HEK293 (cell line): ENCODE measurements around the gene CACNB3.
A peak's percentile ranks its signal among the peaks of the same experiment; 100 is the strongest.

Source experiments
- CTCF ChIA-PET: fragments of 350-600 bp; formaldehyde crosslinking; extraction: SDS; loops from one replicate; lab custom pipeline; 2021; ENCODE audit warnings: antibody characterized with exemption; lab: Yijun Ruan, JAX
- POLR2A ChIA-PET: fragments of 300-600 bp; formaldehyde crosslinking; extraction: SDS; loops from one replicate; lab custom pipeline; 2020; ENCODE audit warnings: antibody characterized with exemption, inconsistent platforms; lab: Yijun Ruan, JAX
- H3K27ac ChIP-seq: fragments of 200-500 bp; sonication (Bioruptor generic); 2 replicates; pipeline ENCODE4 v1.5.1; 2014; ENCODE audit warnings: low read depth, low read length, control low read depth, inconsistent platforms; ENCODE audit errors: extremely low read depth
- H3K36me3 ChIP-seq, 2 experiments: fragments of 200-500 bp in 1 of 2; sonication (Bioruptor generic) in 1 of 2; 1 replicate in 1 of 2; 2 replicates in 1 of 2; pipeline ENCODE4 v1.5.1; 2014 to 2017; ENCODE audit warnings: inconsistent platforms in 2 of 2, low read length in 2 of 2; ENCODE audit not compliant: control insufficient read depth in 2 of 2, insufficient read depth in 1 of 2
- H3K4me1 ChIP-seq: fragments of 200-500 bp; sonication (Bioruptor generic); 2 replicates; pipeline ENCODE4 v1.5.1; 2014; ENCODE audit warnings: mild to moderate bottlenecking, low read length, inconsistent platforms; ENCODE audit not compliant: control insufficient read depth, insufficient read depth
- H3K4me3 ChIP-seq: 2 replicates; pipeline ENCODE4 v1.5.1; 2011; ENCODE audit warnings: low read depth, mild to moderate bottlenecking, control low read depth, low read length, moderate library complexity
- H3K9me3 ChIP-seq: fragments of 200-500 bp; sonication (Bioruptor generic); 2 replicates; pipeline ENCODE4 v1.5.1; 2014; ENCODE audit warnings: low read depth, low read length, inconsistent platforms; ENCODE audit not compliant: control insufficient read depth, insufficient read depth
- ATF2 ChIP-seq: fragments of 450-650 bp; formaldehyde crosslinking; IDR thresholded peaks from 2 replicates; pipeline ENCODE4 v1.5.1; 2016; ENCODE audit warnings: missing biosample characterization, missing genetic modification characterization, low read depth
- KLF8 ChIP-seq: fragments of 450-650 bp; formaldehyde crosslinking; IDR thresholded peaks from 2 replicates; pipeline ENCODE4 v1.5.1; 2016; ENCODE audit warnings: missing biosample characterization, missing genetic modification characterization
- OVOL3 ChIP-seq: fragments of 450-650 bp; formaldehyde crosslinking; IDR thresholded peaks from 2 replicates; pipeline ENCODE4 v1.5.1; 2016; ENCODE audit warnings: missing biosample characterization, missing genetic modification characterization
- SCRT2 ChIP-seq: fragments of 450-650 bp; formaldehyde crosslinking; IDR thresholded peaks from 2 replicates; pipeline ENCODE4 v1.5.1; 2016; ENCODE audit warnings: missing biosample characterization, missing genetic modification characterization
- SP7 ChIP-seq: fragments of 450-650 bp; formaldehyde crosslinking; IDR thresholded peaks from 2 replicates; pipeline ENCODE4 v1.5.1; 2016; ENCODE audit warnings: missing biosample characterization, missing genetic modification characterization
- YY1 ChIP-seq: fragments of 450-650 bp; formaldehyde crosslinking; IDR thresholded peaks from 2 replicates; pipeline ENCODE4 v1.5.1; 2018; ENCODE audit warnings: missing biosample characterization, missing genetic modification characterization
- ZNF211 ChIP-seq: fragments of 450-650 bp; formaldehyde crosslinking; IDR thresholded peaks from 2 replicates; pipeline ENCODE4 v1.5.1; 2016; ENCODE audit warnings: low read depth, missing biosample characterization, missing genetic modification characterization
- ZNF23 ChIP-seq: fragments of 450-650 bp; formaldehyde crosslinking; IDR thresholded peaks from 2 replicates; pipeline ENCODE4 v1.5.1; 2016; ENCODE audit warnings: missing biosample characterization, missing genetic modification characterization, borderline replicate concordance
- ZNF335 ChIP-seq: fragments of 450-650 bp; formaldehyde crosslinking; conservative IDR thresholded peaks from 2 replicates; pipeline ENCODE4 v1.5.1; 2016; ENCODE audit warnings: missing biosample characterization, missing genetic modification characterization
- ZNF423 ChIP-seq: fragments of 450-650 bp; formaldehyde crosslinking; IDR thresholded peaks from 2 replicates; pipeline ENCODE4 v1.5.1; 2016; ENCODE audit warnings: missing biosample characterization, missing genetic modification characterization
- ZNF473 ChIP-seq: fragments of 450-650 bp; formaldehyde crosslinking; IDR thresholded peaks from 2 replicates; pipeline ENCODE4 v1.5.1; 2017; ENCODE audit warnings: missing biosample characterization, missing genetic modification characterization
- ZNF48 ChIP-seq: fragments of 450-650 bp; formaldehyde crosslinking; IDR thresholded peaks from 2 replicates; pipeline ENCODE4 v1.5.1; 2016; ENCODE audit warnings: missing biosample characterization, missing genetic modification characterization
- ZNF501 ChIP-seq: fragments of 450-650 bp; formaldehyde crosslinking; IDR thresholded peaks from 2 replicates; pipeline ENCODE4 v1.5.1; 2016; ENCODE audit warnings: missing biosample characterization, missing genetic modification characterization
- ZNF529 ChIP-seq: fragments of 450-650 bp; formaldehyde crosslinking; IDR thresholded peaks from 2 replicates; pipeline ENCODE4 v1.5.1; 2017; ENCODE audit warnings: missing genetic modification characterization, missing biosample characterization; ENCODE audit not compliant: insufficient replicate concordance
- ZNF544 ChIP-seq: fragments of 450-650 bp; formaldehyde crosslinking; IDR thresholded peaks from 2 replicates; pipeline ENCODE4 v1.5.0; 2017; ENCODE audit warnings: missing biosample characterization, missing genetic modification characterization
- ZNF548 ChIP-seq: fragments of 450-650 bp; formaldehyde crosslinking; IDR thresholded peaks from 2 replicates; pipeline ENCODE4 v1.5.1; 2016; ENCODE audit warnings: missing biosample characterization, missing genetic modification characterization
- ZNF701 ChIP-seq: fragments of 450-650 bp; formaldehyde crosslinking; IDR thresholded peaks from 2 replicates; pipeline ENCODE4 v1.5.1; 2016; ENCODE audit warnings: missing biosample characterization, missing genetic modification characterization
- ZNF777 ChIP-seq: fragments of 450-650 bp; formaldehyde crosslinking; IDR thresholded peaks from 2 replicates; pipeline ENCODE4 v1.5.1; 2017; ENCODE audit warnings: missing biosample characterization, missing genetic modification characterization, borderline replicate concordance
- TF ChIP-seq, protein P1 (sequence below): fragments of 450-650 bp; formaldehyde crosslinking; optimal IDR thresholded peaks from 2 replicates; pipeline ENCODE3; 2016; ENCODE audit warnings: missing biosample characterization, mild to moderate bottlenecking, missing genetic modification characterization
- TF ChIP-seq, protein P2 (sequence below): fragments of 450-650 bp; formaldehyde crosslinking; IDR thresholded peaks from 2 replicates; pipeline ENCODE4 v1.5.1; 2016; ENCODE audit warnings: missing biosample characterization, missing genetic modification characterization, borderline replicate concordance
- TF ChIP-seq, protein P3 (sequence below): fragments of 450-650 bp; formaldehyde crosslinking; IDR thresholded peaks from 2 replicates; pipeline ENCODE4 v1.5.1; 2016; ENCODE audit warnings: missing biosample characterization, missing genetic modification characterization
- TF ChIP-seq, protein P4 (sequence below): fragments of 450-650 bp; formaldehyde crosslinking; IDR thresholded peaks from 2 replicates; pipeline ENCODE4 v1.5.1; 2016; ENCODE audit warnings: missing biosample characterization, missing genetic modification characterization

CACNB3 gene

GRCh38 chr12:48822711-48823110 lies 4.4 kb downstream of the CACNB3 start (continued):
- TF ChIP-seq ZNF23 (tag by site-specific recombination) (no peak), SP7 (no peak), ZNF335 (no peak), ATF2 (tag by site-specific recombination) (no peak), OVOL3 (tag by site-specific recombination) (no peak), ZNF548 (tag by site-specific recombination) (no peak)
- TF ChIP-seq, protein P1, sequence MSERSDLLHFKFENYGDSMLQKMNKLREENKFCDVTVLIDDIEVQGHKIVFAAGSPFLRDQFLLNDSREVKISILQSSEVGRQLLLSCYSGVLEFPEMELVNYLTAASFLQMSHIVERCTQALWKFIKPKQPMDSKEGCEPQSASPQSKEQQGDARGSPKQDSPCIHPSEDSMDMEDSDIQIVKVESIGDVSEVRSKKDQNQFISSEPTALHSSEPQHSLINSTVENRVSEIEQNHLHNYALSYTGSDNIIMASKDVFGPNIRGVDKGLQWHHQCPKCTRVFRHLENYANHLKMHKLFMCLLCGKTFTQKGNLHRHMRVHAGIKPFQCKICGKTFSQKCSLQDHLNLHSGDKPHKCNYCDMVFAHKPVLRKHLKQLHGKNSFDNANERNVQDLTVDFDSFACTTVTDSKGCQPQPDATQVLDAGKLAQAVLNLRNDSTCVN: no peak
- TF ChIP-seq, protein P2, sequence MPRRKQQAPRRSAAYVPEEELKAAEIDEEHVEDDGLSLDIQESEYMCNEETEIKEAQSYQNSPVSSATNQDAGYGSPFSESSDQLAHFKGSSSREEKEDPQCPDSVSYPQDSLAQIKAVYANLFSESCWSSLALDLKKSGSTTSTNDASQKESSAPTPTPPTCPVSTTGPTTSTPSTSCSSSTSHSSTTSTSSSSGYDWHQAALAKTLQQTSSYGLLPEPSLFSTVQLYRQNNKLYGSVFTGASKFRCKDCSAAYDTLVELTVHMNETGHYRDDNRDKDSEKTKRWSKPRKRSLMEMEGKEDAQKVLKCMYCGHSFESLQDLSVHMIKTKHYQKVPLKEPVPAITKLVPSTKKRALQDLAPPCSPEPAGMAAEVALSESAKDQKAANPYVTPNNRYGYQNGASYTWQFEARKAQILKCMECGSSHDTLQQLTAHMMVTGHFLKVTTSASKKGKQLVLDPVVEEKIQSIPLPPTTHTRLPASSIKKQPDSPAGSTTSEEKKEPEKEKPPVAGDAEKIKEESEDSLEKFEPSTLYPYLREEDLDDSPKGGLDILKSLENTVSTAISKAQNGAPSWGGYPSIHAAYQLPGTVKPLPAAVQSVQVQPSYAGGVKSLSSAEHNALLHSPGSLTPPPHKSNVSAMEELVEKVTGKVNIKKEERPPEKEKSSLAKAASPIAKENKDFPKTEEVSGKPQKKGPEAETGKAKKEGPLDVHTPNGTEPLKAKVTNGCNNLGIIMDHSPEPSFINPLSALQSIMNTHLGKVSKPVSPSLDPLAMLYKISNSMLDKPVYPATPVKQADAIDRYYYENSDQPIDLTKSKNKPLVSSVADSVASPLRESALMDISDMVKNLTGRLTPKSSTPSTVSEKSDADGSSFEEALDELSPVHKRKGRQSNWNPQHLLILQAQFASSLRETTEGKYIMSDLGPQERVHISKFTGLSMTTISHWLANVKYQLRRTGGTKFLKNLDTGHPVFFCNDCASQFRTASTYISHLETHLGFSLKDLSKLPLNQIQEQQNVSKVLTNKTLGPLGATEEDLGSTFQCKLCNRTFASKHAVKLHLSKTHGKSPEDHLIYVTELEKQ (tag by site-specific recombination): no peak

GRCh38 chr12:48823281-48823680 lies 5.0 kb downstream of the CACNB3 start:
- CTCF ChIA-PET: interaction anchor here (1.3 to 6.0 kb wide), 2 partner anchors 9 to 29 kb away, joined by 4 to 42 read pairs; partner anchors contain the start of gene DDX23
- H3K4me3 ChIP-seq: no peak overlapping the region
- no peak overlapping the region for H3K27ac ChIP-seq
- TF ChIP-seq ZNF473 (tag by site-specific recombination) (no peak), SCRT2 (tag by site-specific recombination) (0 out of 2 replicates have a peak, but pooled peaks have one; percentile 18)
- no peaks in the 10 kb centered on the region for H3K9me3 ChIP-seq
- POLR2A ChIA-PET: no interaction called here
- H3K4me1 ChIP-seq: no peaks in the 10 kb centered on the region
- H3K36me3 ChIP-seq: peaks cover 0 to 53% of the 10 kb centered on the region in 2 experiments; a peak in 1 of 3 replicates

- Histone ChIP-seq H3K4me1 (no peaks in the 10 kb centered on the region), H3K9me3 (no peaks in the 10 kb centered on the region), H3K4me3 (no peak overlapping the region), H3K27ac (no peak overlapping the region), H3K36me3 (peaks cover 0 to 61% of the 10 kb centered on the region in 2 experiments; a peak in 1 of 3 replicates)
- CTCF ChIA-PET: interaction anchor here (1.3 to 6.0 kb wide), 2 partner anchors 9 to 29 kb away, joined by 4 to 42 read pairs; partner anchors contain the start of gene DDX23
- TF ChIP-seq ZNF777 (tag by site-specific recombination) (no peak), ZNF423 (tag by site-specific recombination) (no peak), ZNF529 (tag by site-specific recombination) (no peak), ZNF211 (tag by site-specific recombination) (no peak), ZNF701 (no peak), ZNF501 (tag by site-specific recombination) (no peak), YY1 (tag by site-specific recombination) (no peak), ZNF48 (tag by site-specific recombination) (no peak), ZNF544 (tag by site-specific recombination) (no peak), KLF8 (no peak)
- TF ChIP-seq, protein P3, sequence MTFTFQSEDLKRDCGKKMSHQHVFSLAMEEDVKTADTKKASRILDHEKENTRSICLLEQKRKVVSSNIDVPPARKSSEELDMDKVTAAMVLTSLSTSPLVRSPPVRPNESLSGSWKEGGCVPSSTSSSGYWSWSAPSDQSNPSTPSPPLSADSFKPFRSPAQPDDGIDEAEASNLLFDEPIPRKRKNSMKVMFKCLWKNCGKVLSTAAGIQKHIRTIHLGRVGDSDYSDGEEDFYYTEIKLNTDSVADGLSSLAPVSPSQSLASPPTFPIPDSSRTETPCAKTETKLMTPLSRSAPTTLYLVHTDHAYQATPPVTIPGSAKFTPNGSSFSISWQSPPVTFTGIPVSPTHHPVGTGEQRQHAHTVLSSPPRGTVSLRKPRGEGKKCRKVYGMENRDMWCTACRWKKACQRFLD (tag by site-specific recombination): no peak
- TF ChIP-seq, protein P4, sequence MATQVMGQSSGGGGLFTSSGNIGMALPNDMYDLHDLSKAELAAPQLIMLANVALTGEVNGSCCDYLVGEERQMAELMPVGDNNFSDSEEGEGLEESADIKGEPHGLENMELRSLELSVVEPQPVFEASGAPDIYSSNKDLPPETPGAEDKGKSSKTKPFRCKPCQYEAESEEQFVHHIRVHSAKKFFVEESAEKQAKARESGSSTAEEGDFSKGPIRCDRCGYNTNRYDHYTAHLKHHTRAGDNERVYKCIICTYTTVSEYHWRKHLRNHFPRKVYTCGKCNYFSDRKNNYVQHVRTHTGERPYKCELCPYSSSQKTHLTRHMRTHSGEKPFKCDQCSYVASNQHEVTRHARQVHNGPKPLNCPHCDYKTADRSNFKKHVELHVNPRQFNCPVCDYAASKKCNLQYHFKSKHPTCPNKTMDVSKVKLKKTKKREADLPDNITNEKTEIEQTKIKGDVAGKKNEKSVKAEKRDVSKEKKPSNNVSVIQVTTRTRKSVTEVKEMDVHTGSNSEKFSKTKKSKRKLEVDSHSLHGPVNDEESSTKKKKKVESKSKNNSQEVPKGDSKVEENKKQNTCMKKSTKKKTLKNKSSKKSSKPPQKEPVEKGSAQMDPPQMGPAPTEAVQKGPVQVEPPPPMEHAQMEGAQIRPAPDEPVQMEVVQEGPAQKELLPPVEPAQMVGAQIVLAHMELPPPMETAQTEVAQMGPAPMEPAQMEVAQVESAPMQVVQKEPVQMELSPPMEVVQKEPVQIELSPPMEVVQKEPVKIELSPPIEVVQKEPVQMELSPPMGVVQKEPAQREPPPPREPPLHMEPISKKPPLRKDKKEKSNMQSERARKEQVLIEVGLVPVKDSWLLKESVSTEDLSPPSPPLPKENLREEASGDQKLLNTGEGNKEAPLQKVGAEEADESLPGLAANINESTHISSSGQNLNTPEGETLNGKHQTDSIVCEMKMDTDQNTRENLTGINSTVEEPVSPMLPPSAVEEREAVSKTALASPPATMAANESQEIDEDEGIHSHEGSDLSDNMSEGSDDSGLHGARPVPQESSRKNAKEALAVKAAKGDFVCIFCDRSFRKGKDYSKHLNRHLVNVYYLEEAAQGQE (tag by site-specific recombination): no peak
- TF ChIP-seq, protein P1: no peak
- POLR2A ChIA-PET: no interaction called here
These were observed 5.8 kb downstream of the CACNB3 start for GRCh38 chr12:48824112-48824511.
